IMR-90 (cell line): ENCODE results near the gene GPR15LG. TPM values are rescaled to one million over a fixed set of nuclear protein-coding genes. Genes with fewer than 3 reads are reported as not detected.

Experiments used
- ATAC-seq: fragments of 200-7000 bp; cut with Tn5 transposase; 2 replicates; pipeline ENCODE4 v1.9.1; 2020; ENCODE audit warnings: low read depth, mild to moderate bottlenecking, moderate library complexity
- BruUV-seq: library from RNA; stranded (reverse); fragments of 400-500 nt; replicated peaks from 2 replicates; lab custom pipeline; 2021; lab: Mats Ljungman, UMichigan
- CTCF ChIA-PET: fragments of 300-600 bp; formaldehyde crosslinking; extraction: SDS; loops from one replicate; lab custom pipeline; 2021; ENCODE audit warnings: antibody characterized with exemption; lab: Yijun Ruan, JAX
- POLR2A ChIA-PET: fragments of 300-600 bp; sonication (Branson Sonifier 250); formaldehyde crosslinking; loops from one replicate; lab custom pipeline; 2022; ENCODE audit warnings: antibody characterized with exemption; ENCODE audit not compliant: unreplicated experiment; lab: Charles Lee
- DNase-seq: peaks from one replicate; pipeline ENCODE4 v3.0.0; 2013
- H2AFZ ChIP-seq: replicated peaks from 2 replicates; pipeline ENCODE3; 2013; ENCODE audit warnings: low read length, mild to moderate bottlenecking; ENCODE audit not compliant: poor library complexity
- H2AK5ac ChIP-seq: 2 replicates; pipeline ENCODE4 v1.6.1; 2013; ENCODE audit warnings: low read depth, low read length, inconsistent platforms
- H2AK9ac ChIP-seq: replicated peaks from 2 replicates; pipeline ENCODE3; 2013; ENCODE audit warnings: mild to moderate bottlenecking, low read depth, low read length, moderate library complexity; ENCODE audit not compliant: poor library complexity
- H2BK120ac ChIP-seq: 2 replicates; pipeline ENCODE4 v1.6.1; 2013; ENCODE audit warnings: low read depth, low read length, inconsistent platforms
- H2BK15ac ChIP-seq: 3 replicates; pipeline ENCODE4 v1.6.1; 2013; ENCODE audit warnings: low read depth, low read length, inconsistent platforms
- H2BK20ac ChIP-seq: 2 replicates; pipeline ENCODE4 v1.6.1; 2013; ENCODE audit warnings: low read depth, mild to moderate bottlenecking, inconsistent platforms, low read length, moderate library complexity
- H2BK5ac ChIP-seq: 2 replicates; pipeline ENCODE4 v1.6.1; 2013; ENCODE audit warnings: mild to moderate bottlenecking, low read depth, low read length, inconsistent platforms; ENCODE audit not compliant: poor library complexity, severe bottlenecking
- H3K14ac ChIP-seq: replicated peaks from 2 replicates; pipeline ENCODE4 v1.6.1; 2013; ENCODE audit warnings: low read depth, low read length, inconsistent platforms
- H3K18ac ChIP-seq: 2 replicates; pipeline ENCODE4 v1.6.1; 2013; ENCODE audit warnings: low read depth, low read length, control low read depth
- H3K23ac ChIP-seq: 2 replicates; pipeline ENCODE4 v1.6.1; 2013; ENCODE audit warnings: low read depth, low read length, inconsistent platforms
- H3K27ac ChIP-seq: 2 replicates; pipeline ENCODE4 v1.5.1; 2013; ENCODE audit warnings: mild to moderate bottlenecking, control low read depth, low read length; ENCODE audit not compliant: insufficient read depth
- H3K27me3 ChIP-seq: 2 replicates; pipeline ENCODE4 v1.6.1; 2013; ENCODE audit warnings: low read length; ENCODE audit not compliant: control insufficient read depth, insufficient read depth
- H3K36me3 ChIP-seq: 2 replicates; pipeline ENCODE4 v1.6.1; 2013; ENCODE audit warnings: low read length, mixed read lengths; ENCODE audit not compliant: control insufficient read depth, insufficient read depth
- H3K4ac ChIP-seq: 2 replicates; pipeline ENCODE4 v1.6.1; 2013; ENCODE audit warnings: low read depth, low read length, inconsistent platforms
- H3K4me1 ChIP-seq: 2 replicates; pipeline ENCODE4 v1.6.1; 2013; ENCODE audit warnings: low read length, mixed read lengths; ENCODE audit not compliant: control insufficient read depth, insufficient read depth
- H3K4me2 ChIP-seq: 2 replicates; pipeline ENCODE4 v1.6.1; 2013; ENCODE audit warnings: low read depth, mild to moderate bottlenecking, control low read depth, low read length, moderate library complexity
- H3K4me3 ChIP-seq: 2 replicates; pipeline ENCODE4 v1.5.1; 2013; ENCODE audit warnings: low read depth, mild to moderate bottlenecking, control low read depth, low read length, moderate library complexity; ENCODE audit not compliant: insufficient read depth
- H3K56ac ChIP-seq: 2 replicates; pipeline ENCODE4 v1.6.1; 2013; ENCODE audit warnings: low read length, inconsistent platforms; ENCODE audit not compliant: insufficient read depth; ENCODE audit errors: extremely low read depth
- H3K79me1 ChIP-seq, 2 experiments: 2 replicates each; pipeline ENCODE4 v1.6.1; 2013; ENCODE audit warnings: low read length in 2 of 2, inconsistent platforms in 1 of 2, low read depth in 1 of 2
- H3K9ac ChIP-seq: 2 replicates; pipeline ENCODE4 v1.6.1; 2013; ENCODE audit warnings: low read depth, low read length, control low read depth
- H3K9me1 ChIP-seq: 2 replicates; pipeline ENCODE4 v1.6.1; 2013; ENCODE audit warnings: low read length, inconsistent platforms; ENCODE audit not compliant: insufficient read depth
- H3K9me3 ChIP-seq: 2 replicates; pipeline ENCODE4 v1.6.1; 2013; ENCODE audit warnings: low read length; ENCODE audit not compliant: control insufficient read depth, insufficient read depth
- H4K20me1 ChIP-seq: 2 replicates; pipeline ENCODE4 v1.6.1; 2013; ENCODE audit warnings: low read length, inconsistent platforms; ENCODE audit not compliant: insufficient read depth
- H4K5ac ChIP-seq: 2 replicates; pipeline ENCODE4 v1.6.1; 2013; ENCODE audit warnings: mild to moderate bottlenecking, low read depth, low read length, control low read depth
- H4K8ac ChIP-seq, 2 experiments: 2 replicates each; pipeline ENCODE4 v1.6.1; 2013; ENCODE audit warnings: low read depth in 2 of 2, low read length in 2 of 2, control low read depth in 1 of 2, inconsistent platforms in 1 of 2
- H4K91ac ChIP-seq: 2 replicates; pipeline ENCODE4 v1.6.1; 2013; ENCODE audit warnings: low read depth, low read length, inconsistent platforms; ENCODE audit not compliant: insufficient read depth
- BHLHE40 ChIP-seq: fragments of 150-350 bp; IDR thresholded peaks from 2 replicates; pipeline ENCODE4 v1.6.1; 2016; ENCODE audit warnings: mild to moderate bottlenecking, low read depth, low read length
- CEBPB ChIP-seq: IDR thresholded peaks from 2 replicates; pipeline ENCODE4 v1.6.1; 2012; ENCODE audit warnings: low read depth, low read length, improper control_type of control experiment
- CHD1 ChIP-seq: IDR thresholded peaks from 2 replicates; pipeline ENCODE4 v1.6.1; 2012; ENCODE audit warnings: low read depth, low read length, improper control_type of control experiment
- CTCF ChIP-seq: conservative IDR thresholded peaks from 2 replicates; pipeline ENCODE4 v1.5.1; 2012; ENCODE audit warnings: mild to moderate bottlenecking, low read depth, low read length, improper control_type of control experiment
- ELK1 ChIP-seq: fragments of 150-350 bp; IDR thresholded peaks from 2 replicates; pipeline ENCODE4 v1.6.1; 2016; ENCODE audit warnings: low read depth, mild to moderate bottlenecking, low read length, moderate library complexity, borderline replicate concordance
- FOS ChIP-seq: fragments of 150-350 bp; IDR thresholded peaks from 2 replicates; pipeline ENCODE4 v1.6.1; 2016; ENCODE audit warnings: low read depth, low read length
- MAFK ChIP-seq: IDR thresholded peaks from 2 replicates; pipeline ENCODE4 v1.6.1; 2012; ENCODE audit warnings: low read depth, low read length, improper control_type of control experiment
- MAZ ChIP-seq: IDR thresholded peaks from 2 replicates; pipeline ENCODE4 v1.6.1; 2012; ENCODE audit warnings: low read depth, mild to moderate bottlenecking, low read length, improper control_type of control experiment, moderate library complexity, borderline replicate concordance
- MXI1 ChIP-seq: IDR thresholded peaks from 2 replicates; pipeline ENCODE4 v1.6.1; 2012; ENCODE audit warnings: low read depth, mild to moderate bottlenecking, low read length, moderate library complexity, borderline replicate concordance
- NFE2L2 ChIP-seq: fragments of 150-350 bp; IDR thresholded peaks from 2 replicates; pipeline ENCODE4 v1.6.1; 2016; ENCODE audit warnings: low read depth, mild to moderate bottlenecking, low read length
- POLR2A ChIP-seq: IDR thresholded peaks from 2 replicates; pipeline ENCODE4 v1.6.1; 2012; ENCODE audit warnings: mild to moderate bottlenecking, low read depth, low read length
- RAD21 ChIP-seq: IDR thresholded peaks from 2 replicates; pipeline ENCODE4 v1.6.1; 2012; ENCODE audit warnings: low read length, improper control_type of control experiment
- RCOR1 ChIP-seq: IDR thresholded peaks from 2 replicates; pipeline ENCODE4 v1.6.1; 2012; ENCODE audit warnings: mild to moderate bottlenecking, low read length, improper control_type of control experiment; ENCODE audit not compliant: insufficient replicate concordance
- RFX5 ChIP-seq: IDR thresholded peaks from 2 replicates; pipeline ENCODE4 v1.8.0; 2012; ENCODE audit warnings: low read depth, mild to moderate bottlenecking, low read length, moderate library complexity
- SMC3 ChIP-seq: fragments of 150-350 bp; IDR thresholded peaks from 2 replicates; pipeline ENCODE4 v1.6.1; 2016; ENCODE audit warnings: low read depth, mild to moderate bottlenecking, antibody characterized with exemption, low read length, moderate library complexity
- USF2 ChIP-seq: fragments of 150-350 bp; IDR thresholded peaks from 2 replicates; pipeline ENCODE4 v1.6.1; 2017; ENCODE audit warnings: mild to moderate bottlenecking, antibody characterized with exemption, low read length, low read depth
- WGBS, 2 experiments: methylation state at CpG; one replicate each; pipeline versions ENCODE4 v1.1.5 to v1.1.7; 2013; ENCODE audit warnings: missing lambda C conversion rate in 2 of 2; ENCODE audit not compliant: insufficient read length in 1 of 2; ENCODE audit errors: extremely low coverage in 2 of 2; 5-methylcytosine and 5-hydroxymethylcytosine counted together
- dilution Hi-C: fragments of 300-500 bp; cut with HindIII; formaldehyde crosslinking; loops from one replicate; pipeline ENCODE4 v1.14.3; 2018; ENCODE audit warnings: low sequenced_read_pairs; ENCODE audit not compliant: unreplicated experiment
- in situ Hi-C: fragments of 300-500 bp; cut with MboI; formaldehyde crosslinking; loops from 3 replicates; pipeline ENCODE4 v1.14.3; 2019; ENCODE audit warnings: low sequenced_read_pairs, inconsistent platforms, mixed read lengths
- intact Hi-C: fragments of 100-400 bp; cut with micrococcal nuclease; formaldehyde crosslinking; loops from 2 replicates; pipeline ENCODE4 v1.10.0; 2022
- polyA plus RNA-seq, 3 experiments: library from polyadenylated mRNA; depleted of rRNA; stranded (reverse); fragments of >200 nt; gene quantifications; 2 replicates each; pipeline ENCODE4 v1.2.3, GENCODE V29; 2012; ENCODE audit warnings: low replicate concordance in 1 of 3
- total RNA-seq: library from RNA; depleted of rRNA; stranded (reverse); fragments of >200 nt; gene quantifications from 2 replicates; pipeline ENCODE4 v1.2.3, GENCODE V29; 2012

The GPR15LG gene
- total and polyA plus RNA-seq, 2 of the 4 experiments (the other 2 are of a cell fraction): not detected

GRCh38 chr10:84202349-84202748 is 28.7 kb downstream of the GPR15LG start:
- no peaks in the 10 kb centered on the region for H4K20me1 ChIP-seq
- no peak for ATAC-seq
- in situ Hi-C loops: no loop called here

More at GRCh38 chr10:84202349-84202748, 28.7 kb downstream of the GPR15LG start:
- Histone ChIP-seq H2BK15ac (no peak overlapping the region), H3K9me3 (no peaks in the 10 kb centered on the region), H4K5ac (no peak overlapping the region), H3K56ac (no peak overlapping the region), H4K8ac (no peak overlapping the region), H3K4me1 (no peaks in the 10 kb centered on the region), H2BK5ac (no peak overlapping the region), H3K4me2 (no peak overlapping the region), H3K4me3 (no peak overlapping the region), H3K4ac (no peak overlapping the region), H2AFZ (peak overlapping the region; percentile 58), H3K27ac (no peak overlapping the region), H3K23ac (no peak overlapping the region), H4K91ac (no peak overlapping the region), H3K27me3 (peaks cover 12% of the 10 kb centered on the region), H3K79me1 (no peaks in the 10 kb centered on the region), H2AK9ac (peak overlapping the region; percentile 19), H3K9me1 (no peaks in the 10 kb centered on the region), H3K36me3 (no peaks in the 10 kb centered on the region), H3K14ac (no peak overlapping the region), H2AK5ac (no peak overlapping the region), H2BK20ac (no peak overlapping the region), H3K9ac (no peak overlapping the region), H3K18ac (no peak overlapping the region), H2BK120ac (no peak overlapping the region)
- ChIA-PET CTCF (no interaction called here), POLR2A (no interaction called here)
- intact Hi-C loops: no loop called here
- dilution Hi-C loops: no loop called here
- TF ChIP-seq USF2 (no peak), ELK1 (no peak), BHLHE40 (no peak), RAD21 (no peak), MAZ (no peak), FOS (no peak), RFX5 (no peak), POLR2A (no peak), CEBPB (no peak), MXI1 (no peak), NFE2L2 (no peak), SMC3 (no peak), RCOR1 (no peak), CHD1 (no peak), CTCF (no peak), MAFK (no peak)
- no CpG with 5 or more reads among the region's 5 CpGs for WGBS, 2 experiments
- DNase-seq: no peak
- BruUV-seq: no TSS peak
